ENCODE measurements around the gene KRTAP1-4.
"Not testable (repeated sequence)": the region's sequence is repeated elsewhere in the genome, so short reads cannot be mapped to it uniquely, and the experiment has no call there.

The KRTAP1-4 gene

DNA sequence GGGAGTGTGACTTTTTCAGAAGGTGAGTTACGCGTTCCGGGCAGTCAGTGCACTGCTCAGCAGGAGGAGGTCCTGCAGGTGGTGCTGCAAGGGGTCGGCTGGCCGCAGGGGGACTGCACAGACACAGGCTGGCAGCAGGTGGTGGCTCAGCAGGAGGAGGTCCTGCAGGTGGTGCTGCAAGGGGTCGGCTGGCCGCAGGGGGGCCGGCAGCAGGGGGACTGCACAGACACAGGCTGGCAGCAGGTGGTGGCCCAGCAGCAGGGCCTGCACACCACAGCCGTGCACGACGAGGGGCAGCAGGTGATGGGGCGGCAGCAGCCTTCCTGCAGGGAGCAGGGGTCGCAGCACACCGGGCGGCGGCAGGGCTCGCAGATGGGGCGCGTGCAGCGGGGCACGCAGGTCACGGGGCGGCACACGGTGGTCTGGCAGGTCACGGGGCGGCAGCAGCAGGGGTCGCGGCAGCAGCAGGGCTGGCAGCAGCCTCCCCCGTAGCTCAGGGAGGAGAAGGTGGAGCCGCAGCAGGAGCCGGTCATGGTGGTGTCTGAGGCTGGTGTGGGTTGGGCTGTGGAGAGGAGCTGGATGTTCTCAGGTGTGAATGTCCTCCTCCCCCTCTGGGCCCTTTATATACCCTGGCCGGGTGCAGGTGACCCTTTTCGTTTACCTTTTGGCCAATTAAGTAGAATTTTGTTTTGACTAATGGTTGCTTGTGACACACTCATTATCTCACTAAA, 16.9 kb upstream of the KRTAP1-4 start, which contains the start of gene KRTAP2-1:
TSS of gene KRTAP2-1 (minus strand) at position 582 of the 731 bp plus-strand sequence. CDS start at position 533, 49 bp downstream.
- DNase-seq, result not testable (repeated sequence)

- no peak for DNase-seq
Measured at GRCh38 chr17:41042953-41043352, 13.0 kb upstream of the KRTAP1-4 start.

DNA sequence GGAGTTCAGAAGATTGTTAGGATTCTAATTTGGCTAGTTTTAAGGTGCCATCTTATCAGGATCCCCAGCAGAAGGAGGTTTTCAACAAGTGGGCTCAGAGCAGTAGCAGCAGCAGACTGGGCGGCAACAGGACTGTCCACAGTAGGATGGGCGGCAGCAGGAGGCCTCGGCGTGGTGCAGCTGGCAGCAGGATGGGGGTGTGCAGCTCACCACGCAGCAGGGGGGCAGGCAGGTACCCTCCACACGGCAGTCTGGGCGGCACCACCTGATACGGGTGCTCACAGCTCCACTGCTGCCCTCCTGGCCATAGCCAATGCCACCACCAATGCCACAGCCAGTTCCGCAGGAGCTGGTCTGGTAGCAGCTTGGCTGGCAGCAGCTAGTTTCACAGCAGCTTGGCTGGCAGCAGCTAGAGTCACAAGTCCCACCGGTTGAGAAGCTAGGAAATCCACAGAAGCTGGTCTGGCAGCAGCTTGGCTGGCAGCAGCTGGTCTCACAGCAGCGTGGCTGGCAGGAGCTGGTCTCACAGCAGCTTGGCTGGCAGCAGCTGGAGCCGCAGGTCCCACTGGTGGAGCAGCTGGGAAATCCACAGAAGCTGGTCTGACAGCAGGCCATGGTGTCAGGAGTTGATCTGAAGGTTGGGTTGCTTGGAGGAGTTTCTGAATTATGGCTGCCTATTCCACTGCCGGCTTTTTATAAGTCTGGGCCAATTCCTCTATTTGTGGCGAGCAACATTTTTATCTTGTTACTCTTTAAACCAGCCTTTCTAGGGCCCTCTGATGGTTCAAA, 11.0 kb upstream of the KRTAP1-4 start, which contains the start of gene KRTAP1-1:
TSS of gene KRTAP1-1 (minus strand) at position 668 of the 789 bp plus-strand sequence. CDS start at position 615, 53 bp downstream.
- not testable (repeated sequence) for DNase-seq

DNA sequence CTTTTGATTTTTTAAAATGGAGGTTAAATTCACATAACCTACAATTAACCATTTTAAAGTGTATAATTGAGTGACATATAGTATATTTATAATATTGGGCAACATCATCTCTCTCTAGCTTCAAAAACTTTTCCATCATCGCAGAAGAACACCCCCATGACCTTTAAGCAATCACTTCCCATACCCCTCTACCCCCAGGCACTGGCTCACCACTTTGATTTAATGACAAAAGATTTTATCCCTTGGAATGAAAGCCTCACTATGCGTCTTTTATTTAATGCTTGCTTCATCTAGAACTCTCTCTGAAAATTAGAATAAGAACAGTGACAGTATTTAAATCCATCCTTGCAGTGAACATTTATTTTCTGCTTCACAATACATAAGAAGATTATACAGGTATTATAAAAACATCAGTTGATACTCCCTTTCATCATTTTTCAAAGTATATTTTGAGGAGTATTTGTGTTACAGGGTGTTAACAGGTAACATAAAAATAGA, 7.9 kb upstream of the KRTAP1-4 start:
- DNase-seq, result no peak

DNA sequence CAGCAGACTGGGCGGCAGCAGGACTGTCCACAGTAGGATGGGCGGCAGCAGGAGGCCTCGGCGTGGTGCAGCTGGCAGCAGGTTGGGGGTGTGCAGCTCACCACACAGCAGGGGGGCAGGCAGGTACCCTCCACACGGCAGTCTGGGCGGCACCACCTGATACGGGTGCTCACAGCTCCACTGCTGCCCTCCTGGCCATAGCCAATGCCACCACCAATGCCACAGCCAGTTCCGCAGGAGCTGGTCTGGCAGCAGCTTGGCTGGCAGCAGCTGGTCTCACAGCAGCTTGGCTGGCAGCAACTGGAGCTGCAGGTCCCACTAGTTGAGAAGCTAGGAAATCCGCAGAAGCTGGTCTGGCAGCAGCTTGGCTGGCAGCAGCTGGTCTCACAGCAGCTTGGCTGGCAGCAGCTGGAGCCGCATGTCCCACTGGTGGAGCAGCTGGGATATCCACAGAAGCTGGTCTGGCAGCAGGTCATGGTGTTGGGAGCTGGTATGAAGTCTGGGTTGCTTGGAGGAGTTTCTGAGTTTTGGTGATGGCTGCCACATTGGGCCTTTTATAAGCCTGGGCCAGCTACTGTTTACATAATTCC, 4.4 kb upstream of the KRTAP1-4 start, which contains the start of gene KRTAP1-3:
TSS of gene KRTAP1-3 (minus strand) at position 529 of the 590 bp plus-strand sequence. CDS start at position 476, 53 bp downstream.
- not testable (repeated sequence) for DNase-seq

DNA sequence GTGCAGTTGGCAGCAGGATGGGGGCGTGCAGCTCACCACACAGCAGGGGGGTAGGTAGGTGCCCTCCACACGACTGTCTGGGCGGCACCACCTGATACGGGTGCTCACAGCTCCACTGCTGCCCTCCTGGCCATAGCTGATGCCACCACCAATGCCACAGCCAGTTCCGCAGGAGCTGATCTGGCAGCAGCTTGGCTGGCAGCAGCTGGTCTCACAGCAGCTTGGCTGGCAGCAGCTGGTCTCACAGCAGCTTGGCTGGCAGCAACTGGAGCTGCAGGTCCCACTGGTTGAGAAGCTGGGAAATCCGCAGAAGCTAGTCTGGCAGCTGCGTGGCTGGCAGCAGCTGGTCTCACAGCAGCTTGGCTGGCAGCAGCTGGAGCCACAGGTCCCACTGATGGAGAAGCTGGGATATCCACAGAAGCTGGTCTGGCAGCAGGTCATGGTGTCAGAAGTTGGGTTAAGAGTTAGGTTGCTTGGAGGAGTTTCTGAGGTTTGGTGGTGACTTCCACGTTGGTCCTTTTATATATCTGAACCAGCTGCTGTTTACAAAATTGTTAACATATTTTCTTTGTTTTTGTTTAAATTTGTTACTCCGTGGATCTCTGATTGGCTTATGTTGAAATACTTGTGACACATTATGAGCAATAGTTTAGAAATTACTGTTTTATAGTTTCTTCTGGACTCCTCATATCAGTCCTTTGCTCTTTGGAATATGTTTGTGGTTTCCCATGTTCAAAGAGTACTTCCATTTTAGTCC, 3.1 kb downstream of the KRTAP1-4 start, which contains the start of gene KRTAP1-5:
TSS of gene KRTAP1-5 (minus strand) at position 494 of the 757 bp plus-strand sequence. CDS start at position 441, 53 bp downstream.
- no peak for DNase-seq

GRCh38 chr17:41024697-41025096, 5.3 kb downstream of the KRTAP1-4 start:
- DNase-seq, result no peak

- DNase-seq, result no peak
Measured at GRCh38 chr17:41020336-41020735, 9.7 kb downstream of the KRTAP1-4 start.

DNA sequence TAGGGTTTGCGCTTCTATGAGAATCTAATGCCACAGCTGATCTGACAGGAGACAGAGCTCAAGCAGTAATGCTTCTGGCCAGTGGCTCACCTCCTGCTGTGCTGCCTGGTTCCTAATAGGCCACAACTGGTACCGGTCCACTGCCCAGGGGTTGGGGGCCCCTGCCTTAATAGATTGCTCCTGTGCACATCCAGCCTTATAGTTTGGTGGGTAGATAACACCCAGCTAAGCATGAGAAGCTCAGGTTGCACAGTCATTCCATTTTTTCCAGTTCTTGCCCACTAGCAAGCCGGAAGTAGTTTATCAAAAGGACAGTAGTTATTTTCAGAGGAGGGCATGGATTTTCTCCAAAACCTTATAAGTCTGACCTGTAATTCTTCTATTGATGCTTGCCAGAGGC, 10.6 kb downstream of the KRTAP1-4 start:
- no peak for DNase-seq

- no peak for DNase-seq
Measured at GRCh38 chr17:41018541-41018940, 11.5 kb downstream of the KRTAP1-4 start.

GRCh38 chr17:41016578-41017215, 13.3 kb downstream of the KRTAP1-4 start:
- no peak for DNase-seq

DNA sequence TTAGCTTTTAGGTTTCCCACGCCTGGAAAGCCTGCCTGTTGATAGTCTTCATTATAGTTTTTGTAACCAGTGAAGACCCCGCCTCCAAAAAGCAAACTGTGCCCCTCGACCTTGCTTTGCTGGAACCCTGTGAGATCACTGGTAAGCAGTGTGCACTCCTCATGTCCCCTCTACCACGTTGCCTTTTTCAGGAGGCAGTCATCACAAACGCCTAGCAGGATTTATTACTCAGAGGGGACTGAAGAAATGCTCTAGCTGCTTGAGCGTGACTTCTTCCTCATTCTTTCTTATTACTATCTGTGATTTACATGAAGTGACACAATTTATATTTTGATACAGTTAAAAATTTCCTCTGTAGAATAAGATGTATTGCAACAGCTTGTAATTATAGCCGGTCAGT, 14.5 kb downstream of the KRTAP1-4 start:
- no peak for DNase-seq

DNA sequence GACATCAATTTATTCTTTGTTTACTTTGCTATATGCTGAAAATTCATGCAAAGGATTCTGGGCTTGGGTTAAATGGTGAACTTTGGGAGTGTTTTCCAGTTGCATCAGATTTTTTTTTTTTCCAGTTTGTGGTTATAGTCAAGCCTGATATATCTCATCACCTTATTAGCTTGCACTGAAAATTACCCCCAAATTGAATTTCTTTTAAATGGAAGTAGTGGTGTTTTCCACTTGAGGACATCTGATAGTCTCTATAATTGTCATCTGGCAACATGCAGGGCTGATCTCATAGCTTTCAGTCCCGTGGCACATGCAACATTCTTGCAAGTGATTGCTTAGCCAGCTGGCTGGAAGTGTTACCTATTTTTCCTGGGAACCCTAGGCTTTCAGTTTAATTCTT, 16.4 kb downstream of the KRTAP1-4 start:
- no peak for DNase-seq

DNA sequence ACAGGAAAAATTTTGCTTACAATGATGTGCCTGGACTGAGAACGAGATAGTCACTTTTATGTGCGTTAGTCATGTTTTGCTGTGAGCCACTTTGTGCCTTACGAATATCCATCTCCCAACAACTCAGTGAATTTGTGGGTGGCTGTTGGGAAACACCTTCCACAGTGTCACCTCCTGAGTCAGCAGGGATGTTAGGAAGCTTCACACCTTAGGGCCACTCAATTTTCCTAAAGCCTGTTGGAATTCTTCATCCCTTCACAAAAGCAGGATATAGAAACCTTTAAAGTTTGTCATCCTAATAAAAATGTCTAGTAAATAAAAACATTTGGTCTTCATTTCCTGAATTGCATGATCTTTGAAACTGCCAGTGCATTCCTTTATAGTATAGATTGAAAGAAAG, 16.8 kb downstream of the KRTAP1-4 start:
- DNase-seq, result no peak

- no peak for DNase-seq
Measured at GRCh38 chr17:41012326-41013120, 17.5 kb downstream of the KRTAP1-4 start.

DNA sequence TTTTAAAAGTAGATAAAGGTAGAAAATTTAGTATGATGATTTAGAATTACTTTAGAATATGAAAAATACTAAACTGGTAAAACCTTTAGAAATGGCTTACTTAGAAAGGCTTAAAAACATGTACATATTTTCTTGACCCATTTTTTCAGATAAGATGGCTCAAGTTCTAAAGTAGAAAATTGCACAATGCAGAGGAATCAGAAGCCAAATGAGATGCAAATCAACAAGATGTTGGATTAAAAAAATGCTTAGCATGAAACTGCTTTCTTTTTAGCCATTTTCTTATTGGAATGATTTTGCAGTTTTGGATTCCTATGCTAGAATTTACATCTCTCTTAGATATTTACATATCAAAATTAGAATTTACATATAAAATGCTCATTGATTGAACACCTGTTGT, 19.6 kb downstream of the KRTAP1-4 start:
- no peak for DNase-seq

DNA sequence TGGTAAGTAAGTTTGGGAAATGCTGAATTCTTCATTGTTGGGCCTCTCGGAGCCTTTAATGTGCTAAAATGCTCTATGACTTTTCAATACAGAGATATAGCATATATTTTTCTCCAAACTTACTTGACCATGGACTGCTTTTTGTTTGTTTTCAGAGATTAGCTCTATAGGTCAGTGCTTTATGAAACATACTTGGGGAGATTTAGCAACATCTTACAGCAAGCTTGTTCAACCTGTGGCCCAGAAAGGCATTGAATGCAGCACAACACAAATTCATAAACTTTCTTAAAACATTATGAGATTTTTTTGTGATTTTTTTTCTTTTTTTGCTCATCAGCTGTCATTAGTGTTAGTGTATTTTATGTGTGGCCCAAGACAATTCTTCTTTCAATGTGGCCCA, 20.1 kb downstream of the KRTAP1-4 start:
- DNase-seq, result no peak

DNA sequence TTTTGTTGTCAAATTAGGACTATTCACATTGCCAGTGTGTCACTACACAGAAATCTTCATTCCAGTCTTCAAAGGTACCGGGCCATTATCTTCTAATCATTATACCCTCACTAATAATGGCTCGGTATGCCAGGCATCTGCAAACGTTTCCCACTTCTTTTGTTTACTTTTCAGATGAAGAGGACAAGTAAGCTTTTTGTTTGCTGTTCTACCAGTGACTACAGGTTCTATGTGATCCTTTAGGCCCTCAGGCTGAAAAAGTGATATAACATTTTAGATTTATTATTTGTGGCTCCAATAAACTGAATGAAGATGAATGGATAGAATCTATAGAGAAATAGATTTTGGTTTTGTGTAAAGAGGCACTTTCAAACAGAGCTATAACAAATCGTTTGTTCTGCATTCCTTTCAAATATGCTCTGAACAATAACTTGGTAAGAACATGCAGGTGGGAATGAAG, 20.7 kb downstream of the KRTAP1-4 start:
- DNase-seq, result no peak

DNA sequence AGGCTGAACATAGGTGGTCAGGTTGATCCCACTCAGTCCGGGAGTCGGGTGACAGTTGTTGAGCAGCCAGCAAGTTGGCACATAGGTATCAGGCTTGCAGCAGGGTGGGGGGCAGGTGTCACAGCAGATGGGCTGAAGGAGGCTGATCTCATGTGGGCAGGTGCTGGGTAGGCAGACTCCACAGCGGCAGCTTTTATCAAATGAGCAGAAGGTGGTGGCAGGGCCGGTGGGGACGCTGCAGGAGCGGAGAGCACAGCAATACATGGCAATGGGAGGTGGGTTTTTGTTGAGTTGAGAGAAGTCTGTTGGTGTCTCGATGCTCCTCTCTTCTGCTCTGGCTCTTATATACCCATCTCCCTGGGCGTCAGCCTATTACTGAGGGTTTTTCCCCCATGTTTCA, 21.2 kb downstream of the KRTAP1-4 start, which contains the start of gene KRTAP3-1:
TSS of gene KRTAP3-1 (minus strand) at position 318 of the 400 bp plus-strand sequence. CDS start at position 264, 54 bp downstream.
- no peak for DNase-seq

DNA sequence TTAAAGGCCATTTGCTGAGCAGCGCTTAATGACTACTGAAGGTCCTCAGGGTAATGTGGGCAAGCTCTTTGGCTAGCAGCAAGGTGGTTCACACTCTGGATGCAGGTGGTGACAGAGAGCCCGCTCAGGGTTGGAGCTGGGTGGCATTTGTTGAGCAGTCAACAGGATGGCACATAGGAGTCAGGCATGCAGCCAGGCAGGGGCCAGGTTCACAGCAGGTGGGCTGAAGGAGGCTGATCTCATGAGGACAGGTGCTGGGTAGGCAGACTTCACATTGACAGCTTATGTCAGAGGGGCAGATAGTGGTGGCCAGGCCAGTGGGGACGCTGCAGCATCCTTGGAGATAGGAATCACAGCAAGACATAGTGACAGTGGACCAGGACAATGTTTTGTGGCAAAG, 25.6 kb downstream of the KRTAP1-4 start:
- no peak for DNase-seq

- DNase-seq, result no peak
Measured at GRCh38 chr17:41003926-41004325, 26.1 kb downstream of the KRTAP1-4 start.

Data from NCI-H1694 treated with DMSO at 0.1 percent for 48 hours (cell line).